HepG2 (cell line): ENCODE results near the gene SALL4. TPM values are rescaled to one million over a fixed set of nuclear protein-coding genes. Genes with fewer than 3 reads are reported as not detected.

Experiments used
- ADNP ChIP-seq: sonication (generic); formaldehyde crosslinking; IDR thresholded peaks from 2 replicates; pipeline ENCODE4 v1.4.0; 2020; ENCODE audit warnings: missing genetic modification reagents
- BRF2 ChIP-seq: sonication (generic); formaldehyde crosslinking; IDR thresholded peaks from 2 replicates; pipeline ENCODE4 v1.8.1; 2022; ENCODE audit warnings: mild to moderate bottlenecking, missing genetic modification reagents
- HDAC1 ChIP-seq: sonication (generic); formaldehyde crosslinking; IDR thresholded peaks from 2 replicates; pipeline ENCODE4 v1.5.1; 2020; ENCODE audit warnings: mild to moderate bottlenecking, missing genetic modification reagents
- HMGXB4 ChIP-seq, 2 experiments: sonication (generic) in 1 of 2; formaldehyde crosslinking in 1 of 2; IDR thresholded peaks; 2 replicates each; pipeline versions ENCODE4 v1.4.0 to v1.6.1; 2018 to 2020; ENCODE audit warnings: missing genetic modification reagents in 2 of 2, borderline replicate concordance in 1 of 2, low read depth in 1 of 2, mild to moderate bottlenecking in 1 of 2, missing biosample characterization in 1 of 2
- KLF11 ChIP-seq: IDR thresholded peaks from 2 replicates; pipeline ENCODE4 v1.6.1; 2016; ENCODE audit warnings: missing compliant biosample characterization
- MATR3 ChIP-seq: sonication (generic); formaldehyde crosslinking; IDR thresholded peaks from 2 replicates; pipeline ENCODE4 v1.4.0; 2020; ENCODE audit warnings: missing genetic modification reagents
- THAP7 ChIP-seq: sonication (generic); formaldehyde crosslinking; IDR thresholded peaks from 2 replicates; pipeline ENCODE4 v1.8.1; 2023; ENCODE audit warnings: mild to moderate bottlenecking, missing genetic modification reagents
- ZNF3 ChIP-seq: IDR thresholded peaks from 2 replicates; pipeline ENCODE4 v1.7.0; 2017; ENCODE audit warnings: inconsistent platforms
- ZNF607 ChIP-seq: sonication (generic); formaldehyde crosslinking; IDR thresholded peaks from 2 replicates; pipeline ENCODE4 v1.5.1; 2020; ENCODE audit warnings: missing genetic modification reagents, mild to moderate bottlenecking, borderline replicate concordance
- ZSCAN29 ChIP-seq: sonication (generic); formaldehyde crosslinking; conservative IDR thresholded peaks from 2 replicates; pipeline ENCODE4 v1.4.0; 2020; ENCODE audit warnings: mild to moderate bottlenecking, missing genetic modification reagents
- polyA plus RNA-seq, 8 experiments: library from polyadenylated mRNA; depleted of rRNA in 3 of 8; stranded (reverse) in 7 of 8; unstranded in 1 of 8; fragments of >200 nt; fragmentation: Illumina TruSeq in 4 of 8; extraction: Trizol in 4 of 8; gene quantifications; 2 replicates each; pipeline versions ENCODE4 v1.2.1 to v1.2.3, GENCODE V29; 2011 to 2016; ENCODE audit warnings: low read depth in 4 of 8, missing spikeins in 1 of 8, mixed read lengths in 1 of 8; ENCODE audit not compliant: insufficient read depth in 1 of 8
- total RNA-seq, 5 experiments: library from RNA; depleted of rRNA; stranded (reverse); fragments of >200 nt; fragmentation: Illumina TruSeq; extraction: Trizol; gene quantifications; 2 replicates each; pipeline ENCODE4 v1.2.3, GENCODE V29; 2016; ENCODE audit warnings: low read depth in 1 of 5
- TF ChIP-seq, protein P1 (sequence below): sonication (generic); formaldehyde crosslinking; IDR thresholded peaks from 2 replicates; pipeline ENCODE4 v1.4.0; 2020; ENCODE audit warnings: mild to moderate bottlenecking, missing genetic modification reagents, borderline replicate concordance
- TF ChIP-seq, protein P2 (sequence below): sonication (generic); formaldehyde crosslinking; IDR thresholded peaks from 2 replicates; pipeline ENCODE4 v1.4.0; 2020; ENCODE audit warnings: missing genetic modification reagents, borderline replicate concordance
- TF ChIP-seq, protein P3 (sequence below): sonication (generic); formaldehyde crosslinking; IDR thresholded peaks from 2 replicates; pipeline ENCODE4 v1.5.1; 2020; ENCODE audit warnings: mild to moderate bottlenecking, missing genetic modification reagents, moderate library complexity

The SALL4 gene
- total and polyA plus RNA-seq, 2 of the 13 experiments (the other 11 are each of a cell fraction or from before 2014, with no cell fraction given): 0.33 to 1.8 TPM

DNA sequence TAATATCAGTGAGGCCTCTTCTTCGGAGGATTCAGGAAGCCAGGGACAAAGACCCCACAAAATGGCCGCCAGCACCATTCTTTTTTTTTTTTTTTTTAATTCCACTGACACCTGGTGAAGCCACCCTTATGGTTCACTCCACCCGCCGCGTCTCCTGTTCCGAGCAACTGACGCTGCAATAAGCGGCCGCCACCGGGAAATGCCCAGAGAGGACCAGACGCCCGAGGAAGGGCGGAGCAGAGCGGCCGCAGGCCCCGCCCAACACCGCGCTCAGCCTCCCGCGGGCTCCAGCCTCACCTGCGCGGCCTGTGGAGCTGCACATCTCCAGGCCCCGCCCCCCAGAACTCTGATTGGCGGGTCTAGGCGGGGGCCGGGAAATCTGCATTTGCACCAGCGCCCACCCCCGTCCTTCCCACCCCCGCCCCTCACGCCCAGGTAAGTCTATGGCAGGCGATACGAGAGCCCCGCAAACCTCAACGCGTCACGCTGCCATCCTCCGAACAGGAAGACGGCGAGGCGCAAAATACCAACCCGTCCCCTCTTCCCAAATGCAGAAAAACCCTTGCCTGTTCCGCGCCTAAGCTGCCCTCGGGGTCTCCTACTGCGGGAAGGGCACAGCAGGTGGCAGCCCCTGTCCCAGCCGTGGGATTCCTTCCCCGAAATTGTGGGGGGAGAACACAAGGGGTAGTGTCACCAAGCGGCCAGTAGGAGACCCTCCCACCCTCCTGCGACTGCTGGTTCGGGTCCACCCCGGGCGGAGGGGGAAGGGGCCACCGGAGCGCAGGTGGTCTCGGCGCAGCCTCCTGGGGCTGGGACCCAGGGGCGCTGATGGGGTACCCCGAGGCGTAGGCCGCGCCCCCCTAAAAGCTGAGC lies 35.1 kb downstream of the SALL4 start (continued):
- TF ChIP-seq, protein P1, sequence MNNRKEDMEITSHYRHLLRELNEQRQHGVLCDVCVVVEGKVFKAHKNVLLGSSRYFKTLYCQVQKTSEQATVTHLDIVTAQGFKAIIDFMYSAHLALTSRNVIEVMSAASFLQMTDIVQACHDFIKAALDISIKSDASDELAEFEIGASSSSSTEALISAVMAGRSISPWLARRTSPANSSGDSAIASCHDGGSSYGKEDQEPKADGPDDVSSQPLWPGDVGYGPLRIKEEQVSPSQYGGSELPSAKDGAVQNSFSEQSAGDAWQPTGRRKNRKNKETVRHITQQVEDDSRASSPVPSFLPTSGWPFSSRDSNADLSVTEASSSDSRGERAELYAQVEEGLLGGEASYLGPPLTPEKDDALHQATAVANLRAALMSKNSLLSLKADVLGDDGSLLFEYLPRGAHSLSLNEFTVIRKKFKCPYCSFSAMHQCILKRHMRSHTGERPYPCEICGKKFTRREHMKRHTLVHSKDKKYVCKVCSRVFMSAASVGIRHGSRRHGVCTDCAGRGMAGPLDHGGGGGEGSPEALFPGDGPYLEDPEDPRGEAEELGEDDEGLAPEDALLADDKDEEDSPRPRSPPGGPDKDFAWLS (CRISPR knock-in tag): no peak
- TF ChIP-seq ZNF3 (no peak), THAP7 (CRISPR knock-in tag) (no peak), KLF11 (CRISPR knock-in tag) (no peak), MATR3 (CRISPR knock-in tag) (no peak), ZSCAN29 (CRISPR knock-in tag) (peak; percentile 45; the same call in 1 of the 2 replicates), ZNF607 (CRISPR knock-in tag) (peak; percentile 45; the same call in 1 of the 2 replicates), ADNP (CRISPR knock-in tag) (0 out of 2 replicates have a peak, but pooled peaks have one; percentile 13), HMGXB4 (CRISPR knock-in tag; IDR thresholded peaks at IDR 0.05; ENCODE audit: borderline replicate concordance in 1 of 2, low read depth in 1 of 2) (peak; percentile 74 to 83; a peak in 2 of 4 replicates), HDAC1 (peak; percentile 17; the same call in 1 of the 2 replicates), BRF2 (CRISPR knock-in tag) (no peak)
- TF ChIP-seq, protein P2, sequence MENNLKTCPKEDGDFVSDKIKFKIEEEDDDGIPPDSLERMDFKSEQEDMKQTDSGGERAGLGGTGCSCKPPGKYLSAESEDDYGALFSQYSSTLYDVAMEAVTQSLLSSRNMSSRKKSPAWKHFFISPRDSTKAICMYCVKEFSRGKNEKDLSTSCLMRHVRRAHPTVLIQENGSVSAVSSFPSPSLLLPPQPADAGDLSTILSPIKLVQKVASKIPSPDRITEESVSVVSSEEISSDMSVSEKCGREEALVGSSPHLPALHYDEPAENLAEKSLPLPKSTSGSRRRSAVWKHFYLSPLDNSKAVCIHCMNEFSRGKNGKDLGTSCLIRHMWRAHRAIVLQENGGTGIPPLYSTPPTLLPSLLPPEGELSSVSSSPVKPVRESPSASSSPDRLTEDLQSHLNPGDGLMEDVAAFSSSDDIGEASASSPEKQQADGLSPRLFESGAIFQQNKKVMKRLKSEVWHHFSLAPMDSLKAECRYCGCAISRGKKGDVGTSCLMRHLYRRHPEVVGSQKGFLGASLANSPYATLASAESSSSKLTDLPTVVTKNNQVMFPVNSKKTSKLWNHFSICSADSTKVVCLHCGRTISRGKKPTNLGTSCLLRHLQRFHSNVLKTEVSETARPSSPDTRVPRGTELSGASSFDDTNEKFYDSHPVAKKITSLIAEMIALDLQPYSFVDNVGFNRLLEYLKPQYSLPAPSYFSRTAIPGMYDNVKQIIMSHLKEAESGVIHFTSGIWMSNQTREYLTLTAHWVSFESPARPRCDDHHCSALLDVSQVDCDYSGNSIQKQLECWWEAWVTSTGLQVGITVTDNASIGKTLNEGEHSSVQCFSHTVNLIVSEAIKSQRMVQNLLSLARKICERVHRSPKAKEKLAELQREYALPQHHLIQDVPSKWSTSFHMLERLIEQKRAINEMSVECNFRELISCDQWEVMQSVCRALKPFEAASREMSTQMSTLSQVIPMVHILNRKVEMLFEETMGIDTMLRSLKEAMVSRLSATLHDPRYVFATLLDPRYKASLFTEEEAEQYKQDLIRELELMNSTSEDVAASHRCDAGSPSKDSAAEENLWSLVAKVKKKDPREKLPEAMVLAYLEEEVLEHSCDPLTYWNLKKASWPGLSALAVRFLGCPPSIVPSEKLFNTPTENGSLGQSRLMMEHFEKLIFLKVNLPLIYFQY (CRISPR knock-in tag): no peak
- TF ChIP-seq, protein P3, sequence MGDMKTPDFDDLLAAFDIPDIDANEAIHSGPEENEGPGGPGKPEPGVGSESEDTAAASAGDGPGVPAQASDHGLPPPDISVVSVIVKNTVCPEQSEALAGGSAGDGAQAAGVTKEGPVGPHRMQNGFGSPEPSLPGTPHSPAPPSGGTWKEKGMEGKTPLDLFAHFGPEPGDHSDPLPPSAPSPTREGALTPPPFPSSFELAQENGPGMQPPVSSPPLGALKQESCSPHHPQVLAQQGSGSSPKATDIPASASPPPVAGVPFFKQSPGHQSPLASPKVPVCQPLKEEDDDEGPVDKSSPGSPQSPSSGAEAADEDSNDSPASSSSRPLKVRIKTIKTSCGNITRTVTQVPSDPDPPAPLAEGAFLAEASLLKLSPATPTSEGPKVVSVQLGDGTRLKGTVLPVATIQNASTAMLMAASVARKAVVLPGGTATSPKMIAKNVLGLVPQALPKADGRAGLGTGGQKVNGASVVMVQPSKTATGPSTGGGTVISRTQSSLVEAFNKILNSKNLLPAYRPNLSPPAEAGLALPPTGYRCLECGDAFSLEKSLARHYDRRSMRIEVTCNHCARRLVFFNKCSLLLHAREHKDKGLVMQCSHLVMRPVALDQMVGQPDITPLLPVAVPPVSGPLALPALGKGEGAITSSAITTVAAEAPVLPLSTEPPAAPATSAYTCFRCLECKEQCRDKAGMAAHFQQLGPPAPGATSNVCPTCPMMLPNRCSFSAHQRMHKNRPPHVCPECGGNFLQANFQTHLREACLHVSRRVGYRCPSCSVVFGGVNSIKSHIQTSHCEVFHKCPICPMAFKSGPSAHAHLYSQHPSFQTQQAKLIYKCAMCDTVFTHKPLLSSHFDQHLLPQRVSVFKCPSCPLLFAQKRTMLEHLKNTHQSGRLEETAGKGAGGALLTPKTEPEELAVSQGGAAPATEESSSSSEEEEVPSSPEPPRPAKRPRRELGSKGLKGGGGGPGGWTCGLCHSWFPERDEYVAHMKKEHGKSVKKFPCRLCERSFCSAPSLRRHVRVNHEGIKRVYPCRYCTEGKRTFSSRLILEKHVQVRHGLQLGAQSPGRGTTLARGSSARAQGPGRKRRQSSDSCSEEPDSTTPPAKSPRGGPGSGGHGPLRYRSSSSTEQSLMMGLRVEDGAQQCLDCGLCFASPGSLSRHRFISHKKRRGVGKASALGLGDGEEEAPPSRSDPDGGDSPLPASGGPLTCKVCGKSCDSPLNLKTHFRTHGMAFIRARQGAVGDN (CRISPR knock-in tag): peak; percentile 85
